Esophagus squamous epithelium (tissue), 4 donors: ENCODE data around the gene SYNRG.

Experiments used
- POLR2A ChIP-seq, 4 donors: fragments of 450-650 bp; IDR thresholded peaks; one replicate each; pipeline ENCODE4 v1.6.1; 2017; ENCODE audit warnings: antibody characterized with exemption in 4 of 4, mild to moderate bottlenecking in 4 of 4, moderate library complexity in 3 of 4
- TF ChIP-seq, protein P1 (sequence below), 6 experiments: fragments of 450-650 bp in 4 of 6; fragments of 200-600 bp in 2 of 6; sonication (generic) in 2 of 6; IDR thresholded peaks; one replicate each; pipeline ENCODE4 v1.5.1; 2016 to 2019; ENCODE audit warnings: antibody characterized with exemption in 6 of 6, mild to moderate bottlenecking in 4 of 6, moderate library complexity in 4 of 6

DNA sequence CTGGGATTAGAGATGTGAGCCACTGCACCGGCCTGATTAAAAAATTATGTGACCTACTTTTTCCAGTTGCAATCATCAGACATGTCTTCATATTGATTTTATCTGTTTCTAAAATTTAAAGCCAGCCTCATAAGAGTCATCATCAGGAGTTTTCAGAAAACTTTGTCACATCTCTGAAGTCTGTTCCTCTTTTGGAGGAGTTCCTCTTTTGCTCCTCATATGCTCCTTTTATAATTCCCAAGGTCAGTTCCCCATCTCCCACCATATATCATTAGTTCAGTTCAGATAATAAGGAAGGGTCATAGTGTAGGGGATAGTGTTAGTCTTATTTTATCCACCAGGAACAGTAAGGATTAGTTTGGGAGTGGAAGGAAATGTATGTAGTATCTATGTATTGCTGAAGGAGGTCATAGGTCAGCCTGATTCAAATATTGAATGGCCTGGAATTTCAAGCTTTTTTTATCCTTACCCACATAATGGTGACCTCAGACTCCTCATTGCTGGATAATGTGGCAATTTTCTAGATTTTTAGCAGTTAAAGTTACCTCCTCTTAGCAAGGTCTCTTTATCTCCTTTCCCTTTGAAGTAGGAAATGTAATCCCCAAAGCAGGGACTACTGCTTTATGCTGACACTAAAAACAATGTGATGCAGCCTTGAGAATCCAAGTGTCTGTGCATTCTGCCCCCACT, 133.3 kb downstream of the SYNRG start:
- TF ChIP-seq, protein P1, sequence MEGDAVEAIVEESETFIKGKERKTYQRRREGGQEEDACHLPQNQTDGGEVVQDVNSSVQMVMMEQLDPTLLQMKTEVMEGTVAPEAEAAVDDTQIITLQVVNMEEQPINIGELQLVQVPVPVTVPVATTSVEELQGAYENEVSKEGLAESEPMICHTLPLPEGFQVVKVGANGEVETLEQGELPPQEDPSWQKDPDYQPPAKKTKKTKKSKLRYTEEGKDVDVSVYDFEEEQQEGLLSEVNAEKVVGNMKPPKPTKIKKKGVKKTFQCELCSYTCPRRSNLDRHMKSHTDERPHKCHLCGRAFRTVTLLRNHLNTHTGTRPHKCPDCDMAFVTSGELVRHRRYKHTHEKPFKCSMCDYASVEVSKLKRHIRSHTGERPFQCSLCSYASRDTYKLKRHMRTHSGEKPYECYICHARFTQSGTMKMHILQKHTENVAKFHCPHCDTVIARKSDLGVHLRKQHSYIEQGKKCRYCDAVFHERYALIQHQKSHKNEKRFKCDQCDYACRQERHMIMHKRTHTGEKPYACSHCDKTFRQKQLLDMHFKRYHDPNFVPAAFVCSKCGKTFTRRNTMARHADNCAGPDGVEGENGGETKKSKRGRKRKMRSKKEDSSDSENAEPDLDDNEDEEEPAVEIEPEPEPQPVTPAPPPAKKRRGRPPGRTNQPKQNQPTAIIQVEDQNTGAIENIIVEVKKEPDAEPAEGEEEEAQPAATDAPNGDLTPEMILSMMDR (IDR thresholded peaks at IDR 0.05) = no peak
- no peak for TF ChIP-seq POLR2A (IDR thresholded peaks at IDR 0.05)
